HepG2 (cell line): Measurements from ENCODE around the gene HECTD3. TPM values are rescaled to one million over a fixed set of nuclear protein-coding genes. Genes with fewer than 3 reads are reported as not detected.

Experiments used
- ATAC-seq: fragments of 200-7000 bp; cut with Tn5 transposase; 3 replicates; pipeline ENCODE4 v1.9.1; 2020; ENCODE audit warnings: mild to moderate bottlenecking, moderate library complexity
- BruUV-seq: library from RNA; stranded (reverse); fragments of 400-500 nt; replicated peaks from 2 replicates; lab custom pipeline; 2021; lab: Mats Ljungman, UMichigan
- CTCF ChIA-PET: fragments of 300-600 bp; formaldehyde crosslinking; extraction: SDS; loops from one replicate; lab custom pipeline; 2021; ENCODE audit warnings: low total read pairs, inconsistent platforms, low intra/inter-chr PET ratio; lab: Yijun Ruan, JAX
- POLR2A ChIA-PET: fragments of 350-600 bp; sonication (Branson Sonifier 250); formaldehyde crosslinking; loops from one replicate; lab custom pipeline; 2020; ENCODE audit warnings: antibody characterized with exemption, inconsistent platforms; lab: Yijun Ruan, JAX
- DNase-seq: peaks from one replicate; pipeline ENCODE4 v3.0.0-alpha.2; 2015; ENCODE audit warnings: low spot score
- FAIRE-seq: peaks from 3 replicates; lab custom pipeline; 2011; peaks lifted over from hg19 to GRCh38; lab: Jason Lieb, UNC
- H2AFZ ChIP-seq: one replicate; pipeline ENCODE4 v1.6.1; 2011; ENCODE audit warnings: low read length, inconsistent platforms
- H3K27ac ChIP-seq: fragments of 300-600 bp; 3 replicates; pipeline ENCODE4 v1.8.0; 2011; ENCODE audit warnings: mixed run types, mild to moderate bottlenecking, mixed read lengths, low read length, inconsistent platforms; ENCODE audit not compliant: insufficient read depth; ENCODE audit errors: extremely low read length
- H3K27me3 ChIP-seq, 2 experiments: fragments of 200-600 bp in 1 of 2; 2 replicates in 1 of 2; 3 replicates in 1 of 2; pipeline versions ENCODE4 v1.6.0 to v1.8.0; 2011; ENCODE audit warnings: low read length in 2 of 2, mild to moderate bottlenecking in 2 of 2, moderate library complexity in 2 of 2, inconsistent platforms in 1 of 2; ENCODE audit not compliant: insufficient read depth in 2 of 2, control insufficient read depth in 1 of 2
- H3K36me3 ChIP-seq, 2 experiments: fragments of 200-600 bp in 1 of 2; replicated peaks in 1 of 2; 2 replicates in 1 of 2; 3 replicates in 1 of 2; pipeline versions ENCODE4 v1.5.1 to v1.8.0; 2011; ENCODE audit warnings: low read length in 2 of 2, inconsistent platforms in 1 of 2; ENCODE audit not compliant: insufficient read depth in 2 of 2, control insufficient read depth in 1 of 2
- H3K4me1 ChIP-seq: 2 replicates; pipeline ENCODE4 v1.5.1; 2012; ENCODE audit warnings: low read length, inconsistent platforms; ENCODE audit not compliant: insufficient read depth
- H3K4me2 ChIP-seq: 2 replicates; pipeline ENCODE4 v1.6.0; 2011; ENCODE audit warnings: low read depth, low read length, inconsistent platforms
- H3K4me3 ChIP-seq, 3 experiments: fragments of 200-600 bp in 1 of 3; sonication (generic), shearing (Covaris generic) in 1 of 3; replicated peaks in 1 of 3; 2 replicates each; pipeline ENCODE4 v1.5.1; 2011 to 2016; ENCODE audit warnings: low read length in 3 of 3, inconsistent platforms in 2 of 3, low read depth in 2 of 3, mild to moderate bottlenecking in 2 of 3, control low read depth in 1 of 3, mixed read lengths in 1 of 3; ENCODE audit not compliant: insufficient read depth in 1 of 3
- H3K79me2 ChIP-seq: one replicate; pipeline ENCODE4 v1.6.1; 2011; ENCODE audit warnings: low read length, inconsistent platforms; ENCODE audit not compliant: insufficient read depth
- H3K9ac ChIP-seq: 2 replicates; pipeline ENCODE4 v1.6.0; 2011; ENCODE audit warnings: mild to moderate bottlenecking, low read depth, low read length, inconsistent platforms; ENCODE audit not compliant: insufficient read depth
- H3K9me3 ChIP-seq: 2 replicates; pipeline ENCODE4 v1.5.1; 2012; ENCODE audit warnings: mild to moderate bottlenecking, low read length
- H4K20me1 ChIP-seq: 2 replicates; pipeline ENCODE4 v1.6.0; 2011; ENCODE audit warnings: inconsistent platforms, mild to moderate bottlenecking, low read length, moderate library complexity; ENCODE audit not compliant: insufficient read depth
- ADNP ChIP-seq: sonication (generic); formaldehyde crosslinking; IDR thresholded peaks from 2 replicates; pipeline ENCODE4 v1.4.0; 2020; ENCODE audit warnings: missing genetic modification reagents
- CREM ChIP-seq, 2 experiments: sonication (generic) in 1 of 2; formaldehyde crosslinking in 1 of 2; IDR thresholded peaks; 2 replicates each; pipeline versions ENCODE4 v1.4.0 to v1.6.1; 2016 to 2020; ENCODE audit warnings: antibody characterized with exemption in 1 of 2, mild to moderate bottlenecking in 1 of 2, missing genetic modification reagents in 1 of 2
- NCOR1 ChIP-seq: fragments of 200-600 bp; sonication (generic); IDR thresholded peaks from 2 replicates; pipeline ENCODE4 v1.7.0; 2017; ENCODE audit warnings: antibody characterized with exemption, low read length, borderline replicate concordance
- SMAD9 ChIP-seq: sonication (generic); formaldehyde crosslinking; IDR thresholded peaks from 2 replicates; pipeline ENCODE4 v1.5.1; 2020; ENCODE audit warnings: mild to moderate bottlenecking, missing genetic modification reagents
- ZNF570 ChIP-seq: sonication (generic); formaldehyde crosslinking; IDR thresholded peaks from 2 replicates; pipeline ENCODE4 v1.4.0; 2020; ENCODE audit warnings: mild to moderate bottlenecking, missing genetic modification reagents, borderline replicate concordance
- WGBS: methylation state at CpG from one replicate; pipeline ENCODE4 v1.1.6; 2017; ENCODE audit warnings: low lambda C conversion rate; 5-methylcytosine and 5-hydroxymethylcytosine counted together
- in situ Hi-C: cut with HindIII; loops from 2 replicates; pipeline ENCODE4 v1.10.0; 2017; ENCODE audit warnings: low pct_unique_long_range_greater_than_20kb; ENCODE audit not compliant: extremely low pct_ligation_motif_present
- intact Hi-C: fragments of 100-400 bp; cut with micrococcal nuclease; formaldehyde crosslinking; loops from one replicate; pipeline ENCODE4 v1.10.0; 2022; ENCODE audit not compliant: unreplicated experiment
- polyA plus RNA-seq, 8 experiments: library from polyadenylated mRNA; depleted of rRNA in 3 of 8; stranded (reverse) in 7 of 8; unstranded in 1 of 8; fragments of >200 nt; fragmentation: Illumina TruSeq in 4 of 8; extraction: Trizol in 4 of 8; gene quantifications; 2 replicates each; pipeline versions ENCODE4 v1.2.1 to v1.2.3, GENCODE V29; 2011 to 2016; ENCODE audit warnings: low read depth in 4 of 8, missing spikeins in 1 of 8, mixed read lengths in 1 of 8; ENCODE audit not compliant: insufficient read depth in 1 of 8
- total RNA-seq, 5 experiments: library from RNA; depleted of rRNA; stranded (reverse); fragments of >200 nt; fragmentation: Illumina TruSeq; extraction: Trizol; gene quantifications; 2 replicates each; pipeline ENCODE4 v1.2.3, GENCODE V29; 2016; ENCODE audit warnings: low read depth in 1 of 5
- TF ChIP-seq, protein P1 (sequence below): sonication (generic); formaldehyde crosslinking; IDR thresholded peaks from 2 replicates; pipeline ENCODE4 v1.5.0; 2020; ENCODE audit warnings: mild to moderate bottlenecking, missing genetic modification reagents, borderline replicate concordance
- TF ChIP-seq, protein P2 (sequence below): sonication (generic); formaldehyde crosslinking; IDR thresholded peaks from 2 replicates; pipeline ENCODE4 v1.4.0; 2020; ENCODE audit warnings: mild to moderate bottlenecking, missing genetic modification reagents, borderline replicate concordance

The HECTD3 gene
- total and polyA plus RNA-seq, 2 of the 13 experiments (the other 11 are each of a cell fraction or from before 2014, with no cell fraction given): 18.6 to 24.5 TPM

GRCh38 chr1:44988531-44989156 lies 22.5 kb downstream of the HECTD3 start (continued):
- TF ChIP-seq, protein P1, sequence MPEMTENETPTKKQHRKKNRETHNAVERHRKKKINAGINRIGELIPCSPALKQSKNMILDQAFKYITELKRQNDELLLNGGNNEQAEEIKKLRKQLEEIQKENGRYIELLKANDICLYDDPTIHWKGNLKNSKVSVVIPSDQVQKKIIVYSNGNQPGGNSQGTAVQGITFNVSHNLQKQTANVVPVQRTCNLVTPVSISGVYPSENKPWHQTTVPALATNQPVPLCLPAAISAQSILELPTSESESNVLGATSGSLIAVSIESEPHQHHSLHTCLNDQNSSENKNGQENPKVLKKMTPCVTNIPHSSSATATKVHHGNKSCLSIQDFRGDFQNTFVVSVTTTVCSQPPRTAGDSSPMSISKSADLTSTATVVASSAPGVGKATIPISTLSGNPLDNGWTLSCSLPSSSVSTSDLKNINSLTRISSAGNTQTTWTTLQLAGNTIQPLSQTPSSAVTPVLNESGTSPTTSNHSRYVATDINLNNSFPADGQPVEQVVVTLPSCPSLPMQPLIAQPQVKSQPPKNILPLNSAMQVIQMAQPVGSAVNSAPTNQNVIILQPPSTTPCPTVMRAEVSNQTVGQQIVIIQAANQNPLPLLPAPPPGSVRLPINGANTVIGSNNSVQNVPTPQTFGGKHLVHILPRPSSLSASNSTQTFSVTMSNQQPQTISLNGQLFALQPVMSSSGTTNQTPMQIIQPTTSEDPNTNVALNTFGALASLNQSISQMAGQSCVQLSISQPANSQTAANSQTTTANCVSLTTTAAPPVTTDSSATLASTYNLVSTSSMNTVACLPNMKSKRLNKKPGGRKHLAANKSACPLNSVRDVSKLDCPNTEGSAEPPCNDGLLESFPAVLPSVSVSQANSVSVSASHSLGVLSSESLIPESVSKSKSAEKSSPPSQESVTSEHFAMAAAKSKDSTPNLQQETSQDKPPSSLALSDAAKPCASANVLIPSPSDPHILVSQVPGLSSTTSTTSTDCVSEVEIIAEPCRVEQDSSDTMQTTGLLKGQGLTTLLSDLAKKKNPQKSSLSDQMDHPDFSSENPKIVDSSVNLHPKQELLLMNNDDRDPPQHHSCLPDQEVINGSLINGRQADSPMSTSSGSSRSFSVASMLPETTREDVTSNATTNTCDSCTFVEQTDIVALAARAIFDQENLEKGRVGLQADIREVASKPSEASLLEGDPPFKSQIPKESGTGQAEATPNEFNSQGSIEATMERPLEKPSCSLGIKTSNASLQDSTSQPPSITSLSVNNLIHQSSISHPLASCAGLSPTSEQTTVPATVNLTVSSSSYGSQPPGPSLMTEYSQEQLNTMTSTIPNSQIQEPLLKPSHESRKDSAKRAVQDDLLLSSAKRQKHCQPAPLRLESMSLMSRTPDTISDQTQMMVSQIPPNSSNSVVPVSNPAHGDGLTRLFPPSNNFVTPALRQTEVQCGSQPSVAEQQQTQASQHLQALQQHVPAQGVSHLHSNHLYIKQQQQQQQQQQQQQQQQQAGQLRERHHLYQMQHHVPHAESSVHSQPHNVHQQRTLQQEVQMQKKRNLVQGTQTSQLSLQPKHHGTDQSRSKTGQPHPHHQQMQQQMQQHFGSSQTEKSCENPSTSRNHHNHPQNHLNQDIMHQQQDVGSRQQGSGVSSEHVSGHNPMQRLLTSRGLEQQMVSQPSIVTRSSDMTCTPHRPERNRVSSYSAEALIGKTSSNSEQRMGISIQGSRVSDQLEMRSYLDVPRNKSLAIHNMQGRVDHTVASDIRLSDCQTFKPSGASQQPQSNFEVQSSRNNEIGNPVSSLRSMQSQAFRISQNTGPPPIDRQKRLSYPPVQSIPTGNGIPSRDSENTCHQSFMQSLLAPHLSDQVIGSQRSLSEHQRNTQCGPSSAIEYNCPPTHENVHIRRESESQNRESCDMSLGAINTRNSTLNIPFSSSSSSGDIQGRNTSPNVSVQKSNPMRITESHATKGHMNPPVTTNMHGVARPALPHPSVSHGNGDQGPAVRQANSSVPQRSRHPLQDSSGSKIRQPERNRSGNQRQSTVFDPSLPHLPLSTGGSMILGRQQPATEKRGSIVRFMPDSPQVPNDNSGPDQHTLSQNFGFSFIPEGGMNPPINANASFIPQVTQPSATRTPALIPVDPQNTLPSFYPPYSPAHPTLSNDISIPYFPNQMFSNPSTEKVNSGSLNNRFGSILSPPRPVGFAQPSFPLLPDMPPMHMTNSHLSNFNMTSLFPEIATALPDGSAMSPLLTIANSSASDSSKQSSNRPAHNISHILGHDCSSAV (CRISPR knock-in tag): no peak
- TF ChIP-seq, all 625 proteins: peak for 0

GRCh38 chr1:44985747-44986359 lies 25.3 kb downstream of the HECTD3 start:
- FAIRE-seq: peak; percentile 58
- Histone ChIP-seq H2AFZ (peak overlapping the region; percentile 55), H3K4me3 (peak overlapping the region; percentile 62 to 87 (median 79)), H4K20me1 (no peaks in the 10 kb centered on the region), H3K79me2 (peaks cover 16% of the 10 kb centered on the region), H3K36me3 (no peaks in the 10 kb centered on the region), H3K27ac (peak overlapping the region; percentile 45), H3K9ac (peak overlapping the region; percentile 79), H3K4me1 (peaks cover 15% of the 10 kb centered on the region), H3K9me3 (no peaks in the 10 kb centered on the region), H3K4me2 (peak overlapping the region; percentile 88), H3K27me3 (no peaks in the 10 kb centered on the region; a peak in 1 of 5 replicates)
- intact Hi-C loops (no loop called here), in situ Hi-C loops (no loop called here)
- POLR2A ChIA-PET: interaction anchor here (0.5 to 2.9 kb wide), 16 partner anchors 9 to 354 kb away, joined by 3 to 34 read pairs (median 4); partner anchors contain the start of genes BTBD19, HECTD3, MUTYH and RPS8
- no peak for DNase-seq
- CTCF ChIA-PET: no interaction called here
- WGBS: 2% methylated on average over 17 of the region's 19 CpGs
- ATAC-seq: peak; percentile 51
- BruUV-seq: TSS peak; percentile 87
- TF ChIP-seq SMAD9 (no peak), ZNF570 (CRISPR knock-in tag) (no peak), ADNP (no peak), NCOR1 (no peak), CREM (IDR thresholded peaks at IDR 0.05) (no peak), CREM (CRISPR knock-in tag; IDR thresholded peaks at IDR 0.05) (no peak)
- TF ChIP-seq, protein P2, sequence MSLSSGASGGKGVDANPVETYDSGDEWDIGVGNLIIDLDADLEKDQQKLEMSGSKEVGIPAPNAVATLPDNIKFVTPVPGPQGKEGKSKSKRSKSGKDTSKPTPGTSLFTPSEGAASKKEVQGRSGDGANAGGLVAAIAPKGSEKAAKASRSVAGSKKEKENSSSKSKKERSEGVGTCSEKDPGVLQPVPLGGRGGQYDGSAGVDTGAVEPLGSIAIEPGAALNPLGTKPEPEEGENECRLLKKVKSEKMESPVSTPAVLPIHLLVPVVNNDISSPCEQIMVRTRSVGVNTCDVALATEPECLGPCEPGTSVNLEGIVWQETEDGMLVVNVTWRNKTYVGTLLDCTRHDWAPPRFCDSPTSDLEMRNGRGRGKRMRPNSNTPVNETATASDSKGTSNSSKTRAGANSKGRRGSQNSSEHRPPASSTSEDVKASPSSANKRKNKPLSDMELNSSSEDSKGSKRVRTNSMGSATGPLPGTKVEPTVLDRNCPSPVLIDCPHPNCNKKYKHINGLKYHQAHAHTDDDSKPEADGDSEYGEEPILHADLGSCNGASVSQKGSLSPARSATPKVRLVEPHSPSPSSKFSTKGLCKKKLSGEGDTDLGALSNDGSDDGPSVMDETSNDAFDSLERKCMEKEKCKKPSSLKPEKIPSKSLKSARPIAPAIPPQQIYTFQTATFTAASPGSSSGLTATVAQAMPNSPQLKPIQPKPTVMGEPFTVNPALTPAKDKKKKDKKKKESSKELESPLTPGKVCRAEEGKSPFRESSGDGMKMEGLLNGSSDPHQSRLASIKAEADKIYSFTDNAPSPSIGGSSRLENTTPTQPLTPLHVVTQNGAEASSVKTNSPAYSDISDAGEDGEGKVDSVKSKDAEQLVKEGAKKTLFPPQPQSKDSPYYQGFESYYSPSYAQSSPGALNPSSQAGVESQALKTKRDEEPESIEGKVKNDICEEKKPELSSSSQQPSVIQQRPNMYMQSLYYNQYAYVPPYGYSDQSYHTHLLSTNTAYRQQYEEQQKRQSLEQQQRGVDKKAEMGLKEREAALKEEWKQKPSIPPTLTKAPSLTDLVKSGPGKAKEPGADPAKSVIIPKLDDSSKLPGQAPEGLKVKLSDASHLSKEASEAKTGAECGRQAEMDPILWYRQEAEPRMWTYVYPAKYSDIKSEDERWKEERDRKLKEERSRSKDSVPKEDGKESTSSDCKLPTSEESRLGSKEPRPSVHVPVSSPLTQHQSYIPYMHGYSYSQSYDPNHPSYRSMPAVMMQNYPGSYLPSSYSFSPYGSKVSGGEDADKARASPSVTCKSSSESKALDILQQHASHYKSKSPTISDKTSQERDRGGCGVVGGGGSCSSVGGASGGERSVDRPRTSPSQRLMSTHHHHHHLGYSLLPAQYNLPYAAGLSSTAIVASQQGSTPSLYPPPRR (CRISPR knock-in tag): no peak
